Stimulated activated CD4-positive, alpha-beta T cell treated with anti-CD3 and anti-CD28 coated beads, TNF-alpha, amount 100 ng/mL, for 48 hours (primary cell): ENCODE results near the gene NGEF.

ENCODE experiments used
- DNase-seq, 3 donors: peaks; one replicate each; pipeline ENCODE4 v3.0.0-alpha.2; 2020; ENCODE audit warnings: low read depth in 3 of 3

The NGEF gene

GRCh38 chr2:232884001-232884421 is 129.0 kb downstream of the NGEF start:
- DNase-seq: no peak

DNA sequence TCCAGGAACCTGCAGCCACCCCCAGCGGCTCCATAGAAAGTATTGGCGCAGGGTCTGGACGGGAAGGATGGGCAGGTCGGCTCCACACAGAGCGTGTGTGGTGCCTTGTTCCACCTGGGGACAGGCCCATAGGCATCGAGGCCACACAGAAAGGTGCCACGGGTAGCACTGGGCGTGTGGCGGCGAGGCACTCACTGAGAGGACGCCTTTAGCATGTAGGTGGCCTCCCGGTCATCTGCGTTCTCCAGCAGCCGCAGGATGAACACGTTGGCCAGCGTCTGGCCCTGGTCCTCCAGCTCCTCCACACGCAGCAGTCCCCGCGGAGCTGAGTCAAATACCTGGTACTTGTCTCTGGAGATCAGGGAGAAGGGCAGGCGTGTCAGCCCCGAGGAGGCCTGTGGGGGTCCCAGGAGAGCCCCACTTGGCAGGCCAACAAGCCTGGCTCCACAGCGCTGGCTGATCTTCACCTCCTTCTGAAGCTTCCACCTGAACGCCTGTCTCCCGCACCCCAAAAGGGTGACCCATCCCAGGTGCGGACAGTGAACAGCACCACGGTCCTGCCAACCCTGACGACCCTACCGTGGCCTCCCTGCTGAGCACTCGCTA is 129.8 kb downstream of the NGEF start:
- no peak for DNase-seq

- DNase-seq: no peak
Observed at GRCh38 chr2:232882505-232883115, 130.4 kb downstream of the NGEF start.

DNA sequence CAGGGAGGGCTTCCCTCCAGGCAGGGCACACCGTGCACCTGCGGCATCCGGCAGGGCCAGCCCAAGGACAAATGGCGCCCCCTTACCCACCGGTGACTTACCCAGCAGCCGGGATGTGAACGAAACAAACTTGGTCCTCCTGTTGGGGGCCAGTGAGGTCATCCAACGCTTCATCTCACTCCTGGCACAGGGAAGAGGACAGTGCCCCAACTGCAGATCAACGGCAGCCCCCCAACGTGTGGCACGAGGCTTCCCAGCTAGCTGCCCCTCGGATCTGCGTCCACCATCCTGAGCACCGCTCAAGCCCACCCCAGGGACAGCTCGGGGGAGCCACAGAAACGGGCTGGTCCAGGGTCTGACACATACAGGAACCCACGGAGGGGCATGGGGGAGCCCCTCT is 131.0 kb downstream of the NGEF start:
- no peak for DNase-seq

- no peak for DNase-seq
Observed at GRCh38 chr2:232880764-232881351, 132.2 kb downstream of the NGEF start.

- DNase-seq: no peak
Observed at GRCh38 chr2:232879618-232880494, 133.2 kb downstream of the NGEF start.

DNA sequence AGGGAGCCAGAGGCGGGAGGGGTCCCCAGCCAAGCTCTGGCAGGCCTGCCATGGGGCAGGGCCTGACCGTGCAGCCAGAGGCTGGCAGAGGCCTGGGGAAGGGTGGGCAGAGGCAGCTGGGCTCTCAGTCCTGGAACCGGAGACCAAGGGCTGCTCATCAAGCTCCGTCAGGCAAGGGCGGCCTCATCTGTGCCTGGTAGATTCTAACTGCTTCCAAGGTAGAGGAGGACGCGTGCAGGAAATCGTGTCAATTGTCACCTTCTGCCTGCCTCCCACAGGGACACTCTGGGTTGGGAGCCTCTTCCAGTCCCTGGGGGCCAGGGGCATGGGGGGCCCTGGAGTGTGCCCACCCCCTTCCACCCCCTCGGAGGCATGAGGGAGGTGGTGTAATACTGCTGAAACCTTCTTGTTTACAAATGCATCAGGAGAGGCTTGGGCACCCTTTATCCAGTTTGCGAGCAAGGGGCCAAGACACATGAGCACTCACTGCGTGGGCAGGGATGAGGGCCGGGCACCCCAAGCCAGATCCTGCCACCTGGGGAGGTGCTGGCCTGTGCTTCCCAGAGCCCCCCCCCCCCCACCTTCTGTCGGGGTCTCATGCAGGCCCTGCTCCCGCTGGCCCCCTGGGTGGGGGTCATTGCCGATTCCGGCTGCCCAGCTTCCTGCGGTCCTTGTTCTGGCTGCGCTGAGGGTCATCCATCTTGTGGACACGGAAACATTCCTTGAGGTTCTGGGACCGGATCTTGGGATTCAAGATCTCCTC is 134.0 kb downstream of the NGEF start:
- DNase-seq: no peak

- no peak for DNase-seq
Observed at GRCh38 chr2:232877940-232878511, 135.0 kb downstream of the NGEF start.

GRCh38 chr2:232876978-232877441 is 136.0 kb downstream of the NGEF start:
- DNase-seq: no peak

DNA sequence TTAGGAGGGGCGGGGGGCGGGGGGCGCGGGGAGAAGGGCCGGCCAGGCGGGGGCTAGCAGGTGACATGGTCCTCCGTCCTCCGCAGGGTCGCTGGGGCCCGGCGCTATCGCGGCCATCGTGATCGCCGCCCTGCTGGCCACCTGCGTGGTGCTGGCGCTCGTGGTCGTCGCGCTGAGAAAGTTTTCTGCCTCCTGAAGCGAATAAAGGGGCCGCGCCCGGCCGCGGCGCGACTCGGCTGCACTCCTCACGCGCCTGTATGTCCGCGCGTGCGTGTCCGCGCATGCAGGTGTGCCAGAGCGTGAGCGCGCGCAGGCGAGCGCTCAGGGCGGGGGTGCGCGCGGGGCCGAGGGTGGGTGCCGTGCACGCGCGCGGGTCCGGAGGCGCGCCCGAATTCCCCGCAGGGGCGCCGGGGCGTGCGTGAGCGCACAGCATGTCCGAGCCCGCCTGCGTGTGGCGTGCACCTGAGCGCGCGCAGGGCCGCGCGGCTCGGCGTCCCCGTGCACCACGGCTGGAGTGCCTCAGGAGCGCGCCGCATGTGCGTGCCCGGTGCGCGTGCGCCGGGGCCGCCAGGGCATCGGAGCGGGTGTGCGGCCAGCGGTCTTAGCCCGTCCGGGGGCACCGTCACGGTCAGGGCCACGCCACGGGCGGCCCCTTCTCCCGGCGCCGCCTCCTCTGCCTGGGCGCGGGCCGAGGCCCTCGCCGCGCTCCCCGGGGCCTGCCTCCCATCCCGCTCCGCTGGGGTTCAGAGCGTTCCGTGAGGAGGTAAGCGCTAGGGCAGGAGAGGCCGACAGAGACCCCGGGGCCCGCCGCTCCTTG is 136.7 kb downstream of the NGEF start:
- DNase-seq: peak in 2 of 3 donors; percentile 13 to 25

GRCh38 chr2:232875256-232876121 is 137.6 kb downstream of the NGEF start:
- no peak for DNase-seq

DNA sequence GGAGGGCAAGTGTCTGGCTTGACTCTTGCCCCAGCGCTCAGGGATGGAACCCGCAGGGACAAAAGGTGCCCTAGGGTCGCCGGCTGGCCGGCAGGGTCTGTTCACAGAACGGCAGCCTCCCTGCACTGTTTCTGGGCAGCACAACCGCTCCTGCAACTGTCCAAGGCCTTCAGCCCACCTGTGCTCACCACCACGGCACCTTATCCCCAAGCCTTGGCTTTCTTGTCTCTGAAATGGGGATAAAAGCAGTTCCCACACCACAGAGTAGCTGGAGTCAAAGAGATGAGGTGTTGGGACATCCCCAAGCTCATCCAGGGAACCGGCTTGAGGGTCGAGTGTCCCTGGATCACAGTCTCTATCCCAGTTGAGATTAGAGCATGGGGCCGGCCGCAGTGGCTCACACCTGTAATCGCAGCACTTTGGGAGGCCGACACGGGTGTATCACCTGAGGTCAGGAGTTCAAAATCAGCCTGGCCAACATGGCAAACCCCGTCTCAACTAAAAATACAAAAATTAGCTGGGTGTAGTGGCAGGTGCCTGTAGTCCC is 138.3 kb downstream of the NGEF start:
- no peak for DNase-seq

GRCh38 chr2:232873909-232874641 is 139.0 kb downstream of the NGEF start:
- DNase-seq: no peak

- no peak for DNase-seq
Observed at GRCh38 chr2:232873292-232873908, 139.7 kb downstream of the NGEF start.

DNA sequence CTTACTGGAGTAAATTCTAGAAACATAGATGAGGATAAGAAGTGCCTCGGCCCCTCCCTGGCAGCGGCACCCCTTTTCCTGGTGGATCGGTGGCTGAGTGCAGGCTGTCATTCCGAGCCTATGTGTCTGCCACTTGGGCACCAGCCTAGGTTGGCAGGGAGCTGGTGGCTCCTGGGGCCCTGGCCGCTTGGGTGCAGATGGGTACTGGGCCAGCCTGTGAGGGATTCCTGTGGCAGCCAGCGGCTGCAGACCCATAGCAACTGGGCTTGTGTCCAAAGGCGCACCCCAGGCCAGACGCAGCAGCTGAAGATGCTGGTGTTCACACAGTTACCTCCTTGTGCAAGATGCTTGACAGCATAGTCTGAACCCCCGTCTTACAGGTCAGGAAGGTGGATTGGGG is 140.2 kb downstream of the NGEF start:
- DNase-seq: no peak

GRCh38 chr2:232871835-232872736 is 141.0 kb downstream of the NGEF start:
- no peak for DNase-seq

- no peak for DNase-seq
Observed at GRCh38 chr2:232871418-232871834, 141.6 kb downstream of the NGEF start.
